Islet of Langerhans (tissue), 1 donor: ENCODE measurements around the gene DRD4.
"Not testable (repeated sequence)": the region's sequence is repeated elsewhere in the genome, so short reads cannot be mapped to it uniquely, and the experiment has no call there.

Experiments used
- FAIRE-seq: peaks from one replicate; lab custom pipeline; 2011; peaks lifted over from hg19 to GRCh38; lab: Jason Lieb, UNC

The DRD4 gene

GRCh38 chr11:645536-645935 lies 8.5 kb downstream of the DRD4 start:
- no peak for FAIRE-seq

GRCh38 chr11:646214-646613 lies 9.1 kb downstream of the DRD4 start:
- no peak for FAIRE-seq

- not testable (repeated sequence) for FAIRE-seq
These were observed 10.6 kb downstream of the DRD4 start for GRCh38 chr11:647672-648158.

GRCh38 chr11:650482-650881 lies 13.4 kb downstream of the DRD4 start:
- FAIRE-seq: no peak

GRCh38 chr11:653136-653535 lies 16.1 kb downstream of the DRD4 start:
- FAIRE-seq: not testable (repeated sequence)

GRCh38 chr11:653837-654236 lies 16.8 kb downstream of the DRD4 start:
- FAIRE-seq: no peak

GRCh38 chr11:654444-654843 lies 17.4 kb downstream of the DRD4 start:
- not testable (repeated sequence) for FAIRE-seq

- no peak for FAIRE-seq
These were observed 18.1 kb downstream of the DRD4 start for GRCh38 chr11:655036-655726.

- FAIRE-seq: no peak
These were observed 19.4 kb downstream of the DRD4 start for GRCh38 chr11:656426-656825.

GRCh38 chr11:656866-657265 lies 19.8 kb downstream of the DRD4 start:
- no peak for FAIRE-seq

GRCh38 chr11:657691-658126 lies 20.6 kb downstream of the DRD4 start:
- FAIRE-seq: no peak

- no peak for FAIRE-seq
These were observed 22.5 kb downstream of the DRD4 start for GRCh38 chr11:659532-660085.

GRCh38 chr11:660281-660680 lies 23.2 kb downstream of the DRD4 start:
- FAIRE-seq: no peak

GRCh38 chr11:660681-661444 lies 23.8 kb downstream of the DRD4 start:
- FAIRE-seq: no peak

GRCh38 chr11:662689-663274 lies 25.7 kb downstream of the DRD4 start:
- FAIRE-seq: no peak

- peak; percentile 55 for FAIRE-seq
These were observed 28.1 kb downstream of the DRD4 start for GRCh38 chr11:665062-665703.

- FAIRE-seq: no peak
These were observed 28.7 kb downstream of the DRD4 start for GRCh38 chr11:665704-666281.

GRCh38 chr11:673866-674265 lies 36.8 kb downstream of the DRD4 start:
- no peak for FAIRE-seq

GRCh38 chr11:674406-674805 lies 37.3 kb downstream of the DRD4 start:
- no peak for FAIRE-seq

GRCh38 chr11:678297-678696 lies 41.2 kb downstream of the DRD4 start:
- no peak for FAIRE-seq

- FAIRE-seq: no peak
These were observed 42.5 kb downstream of the DRD4 start for GRCh38 chr11:679271-680207.
